B cell (primary cell): Measurements from ENCODE around the gene LGALS3. TPM values are rescaled to one million over a fixed set of nuclear protein-coding genes. Genes with fewer than 3 reads are reported as not detected.

Source experiments
- ATAC-seq: fragments of 200-7000 bp; cut with Tn5 transposase; one replicate; pipeline ENCODE4 v1.10.0; 2021; ENCODE audit warnings: low read depth, mild to moderate bottlenecking, moderate number of reproducible peaks, moderate library complexity
- CTCF ChIA-PET: fragments of 350-600 bp; sonication (Branson Sonifier 250); formaldehyde crosslinking; loops from one replicate; lab custom pipeline; 2021; ENCODE audit warnings: antibody characterized with exemption, inconsistent platforms; lab: Charles Lee
- POLR2A ChIA-PET: fragments of 350-600 bp; sonication (Branson Sonifier 250); formaldehyde crosslinking; loops from one replicate; lab custom pipeline; 2021; ENCODE audit warnings: antibody characterized with exemption; lab: Charles Lee
- DNase-seq: peaks from one replicate; pipeline ENCODE4 v3.0.0; 2013
- H2AFZ ChIP-seq: 2 replicates; pipeline ENCODE4 v1.6.1; 2012; ENCODE audit warnings: mild to moderate bottlenecking, low read depth, low read length; ENCODE audit not compliant: insufficient read depth, poor library complexity, severe bottlenecking
- H3K27ac ChIP-seq, 2 donors: 1 replicate in 1 of 2; 2 replicates in 1 of 2; pipeline ENCODE4 v1.5.1; 2012 to 2013; ENCODE audit warnings: low read length in 2 of 2, mild to moderate bottlenecking in 2 of 2, moderate library complexity in 1 of 2
- H3K27me3 ChIP-seq, 4 experiments: fragments of 200-600 bp in 1 of 4; sonication (generic) in 1 of 4; replicated peaks in 1 of 4; 1 replicate in 2 of 4; 2 replicates in 2 of 4; pipeline versions ENCODE4 v1.6.1 to v1.7.0; 2013 to 2016; ENCODE audit warnings: low read length in 3 of 4, mild to moderate bottlenecking in 2 of 4, mixed read lengths in 1 of 4, moderate library complexity in 1 of 4; ENCODE audit not compliant: insufficient read depth in 4 of 4, control insufficient read depth in 3 of 4; ENCODE audit errors: control extremely low read depth in 1 of 4
- H3K36me3 ChIP-seq, 2 experiments: replicated peaks in 1 of 2; 1 replicate in 1 of 2; 2 replicates in 1 of 2; pipeline versions ENCODE4 v1.6.1 to v1.7.1; 2013; ENCODE audit warnings: low read length in 1 of 2; ENCODE audit not compliant: insufficient read depth in 2 of 2, control insufficient read depth in 1 of 2; ENCODE audit errors: control extremely low read depth in 1 of 2, extremely low read depth in 1 of 2
- H3K4me1 ChIP-seq, 2 donors: fragments of 200-600 bp in 1 of 2; sonication (generic) in 1 of 2; 1 replicate in 1 of 2; 2 replicates in 1 of 2; pipeline versions ENCODE4 v1.5.1 to v1.6.1; 2013 to 2017; ENCODE audit warnings: low read length in 2 of 2; ENCODE audit not compliant: control insufficient read depth in 2 of 2, insufficient read depth in 2 of 2
- H3K4me2 ChIP-seq: replicated peaks from 2 replicates; pipeline ENCODE3; 2012; ENCODE audit warnings: mild to moderate bottlenecking, low read depth, low read length; ENCODE audit not compliant: poor library complexity, severe bottlenecking
- H3K4me3 ChIP-seq, 5 experiments: fragments of 200-600 bp in 1 of 5; sonication (generic) in 1 of 5; 1 replicate in 3 of 5; 2 replicates in 2 of 5; pipeline versions ENCODE4 v1.5.1 to v1.7.0; 2011 to 2016; ENCODE audit warnings: low read length in 4 of 5, mild to moderate bottlenecking in 4 of 5, low read depth in 2 of 5, control low read depth in 1 of 5, moderate library complexity in 1 of 5; ENCODE audit not compliant: insufficient read depth in 1 of 5; ENCODE audit errors: control extremely low read depth in 1 of 5, extremely low read depth in 1 of 5
- H3K79me2 ChIP-seq: fragments of 200-600 bp; sonication (generic); one replicate; pipeline ENCODE4 v1.6.0; 2016; ENCODE audit warnings: low read length; ENCODE audit not compliant: control insufficient read depth, insufficient read depth
- H3K9ac ChIP-seq: fragments of 200-600 bp; sonication (generic); 2 replicates; pipeline ENCODE4 v1.6.1; 2017; ENCODE audit warnings: mild to moderate bottlenecking, low read length, moderate library complexity
- H3K9me3 ChIP-seq, 3 donors: one replicate each; pipeline versions ENCODE4 v1.6.1 to v1.7.1; 2013; ENCODE audit warnings: low read length in 2 of 3; ENCODE audit not compliant: control insufficient read depth in 2 of 3, insufficient read depth in 1 of 3; ENCODE audit errors: control extremely low read depth in 1 of 3
- H4K20me1 ChIP-seq: 2 replicates; pipeline ENCODE4 v1.6.0; 2012; ENCODE audit warnings: mild to moderate bottlenecking, low read length; ENCODE audit not compliant: insufficient read depth, control insufficient read depth, poor library complexity, severe bottlenecking
- H3K27ac Mint-ChIP-seq: one replicate; pipeline ENCODE4 v1.8.0; 2021; ENCODE audit warnings: mixed read lengths
- H3K27me3 Mint-ChIP-seq: one replicate; pipeline ENCODE4 v1.8.0; 2021; ENCODE audit warnings: mixed read lengths
- H3K4me1 Mint-ChIP-seq: one replicate; pipeline ENCODE4 v1.8.0; 2021; ENCODE audit warnings: mixed read lengths
- H3K4me3 Mint-ChIP-seq: one replicate; pipeline ENCODE4 v1.8.0; 2021; ENCODE audit warnings: mixed read lengths
- H3K9me3 Mint-ChIP-seq: one replicate; pipeline ENCODE4 v1.8.0; 2022; ENCODE audit warnings: mixed read lengths; ENCODE audit not compliant: insufficient read depth
- EZH2 ChIP-seq: IDR thresholded peaks from 2 replicates; pipeline ENCODE4 v1.6.1; 2012; ENCODE audit warnings: borderline replicate concordance, low read depth, mild to moderate bottlenecking, moderate library complexity, low read length; ENCODE audit not compliant: insufficient read depth, poor library complexity, severe bottlenecking
- WGBS: methylation state at CpG from one replicate; pipeline ENCODE4 v1.1.5; 2013; ENCODE audit warnings: missing lambda C conversion rate; ENCODE audit not compliant: insufficient coverage; 5-methylcytosine and 5-hydroxymethylcytosine counted together
- intact Hi-C: fragments of 100-400 bp; cut with micrococcal nuclease; formaldehyde crosslinking; loops from one replicate; pipeline ENCODE4 v1.10.0; 2022
- polyA plus RNA-seq: library from polyadenylated mRNA; depleted of rRNA; stranded (reverse); fragments of >200 nt; gene quantifications from 2 replicates; pipeline ENCODE4 v1.2.3, GENCODE V29; 2012
- total RNA-seq, 2 donors: library from RNA; stranded (reverse); fragments of 120-200 nt in 1 of 2; gene quantifications; 1 replicate in 1 of 2; 2 replicates in 1 of 2; pipeline versions ENCODE4 v1.2.3 to v1.2.4, GENCODE V29; 2013 to 2022
- TF ChIP-seq, protein P1 (sequence below): fragments of 200-600 bp; IDR thresholded peaks from one replicate; pipeline ENCODE4 v1.8.0; 2022; ENCODE audit warnings: antibody characterized with exemption, mild to moderate bottlenecking

Gene LGALS3
- total and polyA plus RNA-seq, 2 donors (not counting 1 experiment from before 2014, with no cell fraction given): 7.0 to 21.1 TPM

DNA sequence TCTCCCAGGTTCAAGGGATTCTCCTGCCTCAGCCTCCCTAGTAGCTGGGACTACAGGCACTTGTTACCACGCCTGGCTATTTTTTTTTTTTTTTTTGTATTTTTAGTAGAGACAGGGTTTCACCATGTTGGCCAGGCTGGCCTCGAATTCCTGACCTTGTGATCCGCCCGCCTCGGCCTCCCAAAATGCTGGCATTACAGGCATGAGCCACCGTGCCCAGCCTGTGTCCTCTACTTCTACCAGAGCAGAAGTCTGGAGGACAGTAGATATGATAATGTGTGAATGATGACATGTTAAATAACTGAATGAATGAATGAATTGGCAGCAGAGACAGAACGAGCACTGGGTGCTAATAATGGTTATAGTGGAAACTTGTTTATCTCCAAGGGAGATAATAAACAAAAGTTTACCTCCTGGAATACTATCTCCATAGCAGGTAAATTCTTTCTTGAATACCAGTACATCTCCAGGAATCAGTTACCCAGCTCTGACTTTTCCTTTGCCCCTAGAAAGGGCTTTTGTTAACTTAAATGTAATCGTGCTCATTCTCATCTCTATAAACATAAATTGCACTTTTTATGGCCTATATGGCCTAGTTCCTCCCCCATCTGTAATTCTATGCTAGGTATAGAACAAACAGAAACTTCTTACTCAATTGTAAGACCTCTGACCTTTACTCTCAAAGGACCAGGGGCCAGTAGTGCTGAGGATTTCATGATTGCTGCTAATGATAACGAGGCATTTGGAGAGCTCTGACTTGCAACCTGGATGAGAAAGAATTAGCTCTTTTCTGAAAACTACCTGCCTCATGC lies 7.2 kb upstream of the LGALS3 start:
- peaks cover 4% of the 10 kb centered on the region for H3K27me3 Mint-ChIP-seq
- no peaks in the 10 kb centered on the region for H3K9me3 ChIP-seq
- H3K4me2 ChIP-seq: no peak overlapping the region
- H3K36me3 ChIP-seq: no peaks in the 10 kb centered on the region
- no peak overlapping the region for H3K9ac ChIP-seq
- POLR2A ChIA-PET: no interaction called here
- CTCF ChIA-PET: interaction anchor here (0.6 kb wide), 1 partner anchor 13 kb away, joined by 4 read pairs; no protein-coding TSS in a partner anchor
- H3K27me3 ChIP-seq: peaks cover 0 to 3% (median 0%) of the 10 kb centered on the region in 4 experiments
- peaks cover 0 to 6% of the 10 kb centered on the region in 2 donors for H3K4me1 ChIP-seq
- peaks cover 4% of the 10 kb centered on the region for H3K4me1 Mint-ChIP-seq
- no peak overlapping the region for H3K4me3 ChIP-seq
- no peaks in the 10 kb centered on the region for H3K9me3 Mint-ChIP-seq
- TF ChIP-seq, protein P1, sequence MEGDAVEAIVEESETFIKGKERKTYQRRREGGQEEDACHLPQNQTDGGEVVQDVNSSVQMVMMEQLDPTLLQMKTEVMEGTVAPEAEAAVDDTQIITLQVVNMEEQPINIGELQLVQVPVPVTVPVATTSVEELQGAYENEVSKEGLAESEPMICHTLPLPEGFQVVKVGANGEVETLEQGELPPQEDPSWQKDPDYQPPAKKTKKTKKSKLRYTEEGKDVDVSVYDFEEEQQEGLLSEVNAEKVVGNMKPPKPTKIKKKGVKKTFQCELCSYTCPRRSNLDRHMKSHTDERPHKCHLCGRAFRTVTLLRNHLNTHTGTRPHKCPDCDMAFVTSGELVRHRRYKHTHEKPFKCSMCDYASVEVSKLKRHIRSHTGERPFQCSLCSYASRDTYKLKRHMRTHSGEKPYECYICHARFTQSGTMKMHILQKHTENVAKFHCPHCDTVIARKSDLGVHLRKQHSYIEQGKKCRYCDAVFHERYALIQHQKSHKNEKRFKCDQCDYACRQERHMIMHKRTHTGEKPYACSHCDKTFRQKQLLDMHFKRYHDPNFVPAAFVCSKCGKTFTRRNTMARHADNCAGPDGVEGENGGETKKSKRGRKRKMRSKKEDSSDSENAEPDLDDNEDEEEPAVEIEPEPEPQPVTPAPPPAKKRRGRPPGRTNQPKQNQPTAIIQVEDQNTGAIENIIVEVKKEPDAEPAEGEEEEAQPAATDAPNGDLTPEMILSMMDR: no peak
- TF ChIP-seq EZH2: no peak
- H3K79me2 ChIP-seq: no peaks in the 10 kb centered on the region
- no peak for DNase-seq
- no peak overlapping the region for H3K27ac Mint-ChIP-seq
- H4K20me1 ChIP-seq: no peaks in the 10 kb centered on the region
- no peak for ATAC-seq
- H2AFZ ChIP-seq: no peak overlapping the region
- H3K27ac ChIP-seq: no peak overlapping the region
- no peak overlapping the region for H3K4me3 Mint-ChIP-seq
- 94% methylated on average over 3 of the region's 9 CpGs for WGBS
- intact Hi-C loops: no loop called here

DNA sequence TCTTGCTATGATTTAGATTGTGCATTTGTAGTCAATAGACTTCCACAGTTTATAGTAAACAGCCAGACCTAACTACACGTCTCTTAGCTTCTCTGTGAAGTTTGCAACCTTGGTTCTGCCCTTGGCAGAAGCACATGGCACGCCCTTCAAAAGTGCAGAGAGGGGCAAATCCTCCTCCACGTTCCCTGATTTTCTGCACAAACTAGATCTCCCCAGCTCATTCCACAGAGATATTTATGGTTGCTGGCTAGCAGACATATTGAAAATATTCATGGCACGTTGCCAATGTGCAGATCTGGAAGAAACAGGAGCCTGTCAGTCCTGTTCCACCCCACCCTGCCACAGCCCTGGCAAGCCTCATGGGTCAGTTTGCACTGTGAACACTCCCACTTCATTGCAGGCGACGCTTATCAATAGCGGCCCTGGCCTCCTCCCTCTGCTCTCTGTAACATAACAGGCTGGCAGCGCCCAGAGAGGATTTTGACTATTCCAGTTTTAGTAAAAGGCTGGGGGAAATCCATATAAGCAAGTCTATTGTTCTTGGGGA lies 6.5 kb upstream of the LGALS3 start:
- Histone ChIP-seq H2AFZ (no peak overlapping the region), H3K4me3 (no peak overlapping the region), H3K27me3 (peaks cover 0 to 3% (median 0%) of the 10 kb centered on the region in 4 experiments), H4K20me1 (no peaks in the 10 kb centered on the region), H3K79me2 (no peaks in the 10 kb centered on the region), H3K27ac (no peak overlapping the region), H3K9ac (no peak overlapping the region), H3K4me2 (no peak overlapping the region), H3K4me1 (peaks cover 0 to 6% of the 10 kb centered on the region in 2 donors), H3K36me3 (no peaks in the 10 kb centered on the region), H3K9me3 (no peaks in the 10 kb centered on the region)
- TF ChIP-seq, protein P1: no peak
- TF ChIP-seq EZH2: no peak
- DNase-seq (no peak), ATAC-seq (no peak)
- ChIA-PET POLR2A (no interaction called here), CTCF (interaction anchor here (0.6 kb wide), 1 partner anchor 14 kb away, joined by 4 read pairs; no protein-coding TSS in a partner anchor)
- Mint-ChIP-seq H3K9me3 (no peaks in the 10 kb centered on the region), H3K4me3 (no peak overlapping the region), H3K27ac (no peak overlapping the region), H3K4me1 (peaks cover 4% of the 10 kb centered on the region), H3K27me3 (peaks cover 4% of the 10 kb centered on the region)
- 92% methylated on average over 2 of the region's 8 CpGs for WGBS
- intact Hi-C loops: no loop called here
